Brain microvascular endothelial cell (primary cell): ENCODE data around the gene OLFM3.

ENCODE experiments used
- DNase-seq: peaks from one replicate; pipeline ENCODE4 v3.0.0-alpha.2; 2020
- H3K27ac ChIP-seq: fragments of 250-450 bp; sonication (Bioruptor Pico); 2 replicates; pipeline ENCODE4 v1.5.1; 2020; ENCODE audit warnings: mild to moderate bottlenecking, moderate library complexity
- H3K27me3 ChIP-seq: fragments of 250-450 bp; sonication (Bioruptor Pico); replicated peaks from 2 replicates; pipeline ENCODE4 v1.5.1; 2020; ENCODE audit warnings: mild to moderate bottlenecking
- H3K36me3 ChIP-seq: fragments of 250-450 bp; sonication (Bioruptor Pico); replicated peaks from 2 replicates; pipeline ENCODE4 v1.5.1; 2020; ENCODE audit warnings: mild to moderate bottlenecking
- H3K4me3 ChIP-seq: 2 replicates; pipeline ENCODE4 v1.5.1; 2011; ENCODE audit warnings: low read depth, mild to moderate bottlenecking, control low read depth, low read length, moderate library complexity
- in situ Hi-C: cut with HindIII; loops from 2 replicates; pipeline ENCODE4 v1.10.0; 2017; ENCODE audit warnings: low sequenced_read_pairs, low pct_ligation_motif_present
- TF ChIP-seq, protein P1 (sequence below): IDR thresholded peaks from 2 replicates; pipeline ENCODE4 v1.5.1; 2011; ENCODE audit warnings: low read depth, mild to moderate bottlenecking, moderate library complexity, low read length, control low read depth, inconsistent platforms; ENCODE audit errors: missing control alignments

Gene OLFM3

DNA sequence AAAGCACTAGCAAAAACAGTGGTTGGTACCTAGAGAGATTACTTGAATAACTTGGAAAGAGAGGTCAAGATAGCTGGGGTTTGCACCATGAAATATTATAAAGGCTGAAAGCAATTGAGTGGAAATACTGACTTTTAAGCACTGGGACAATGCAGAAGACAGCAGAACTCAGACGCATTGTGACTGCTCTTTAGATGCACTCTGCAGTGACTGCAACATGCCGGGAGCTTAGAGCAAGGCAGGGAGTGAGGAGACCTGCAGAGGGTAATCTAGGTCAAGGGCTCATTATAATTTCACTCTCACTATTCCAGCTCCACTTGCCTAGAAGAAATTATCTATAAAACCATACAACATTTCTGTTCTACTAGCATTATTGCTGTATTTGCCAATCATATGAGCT lies 36.6 kb downstream of the OLFM3 start:
- no peaks in the 10 kb centered on the region for H3K36me3 ChIP-seq
- in situ Hi-C loops: no loop called here
- TF ChIP-seq, protein P1, sequence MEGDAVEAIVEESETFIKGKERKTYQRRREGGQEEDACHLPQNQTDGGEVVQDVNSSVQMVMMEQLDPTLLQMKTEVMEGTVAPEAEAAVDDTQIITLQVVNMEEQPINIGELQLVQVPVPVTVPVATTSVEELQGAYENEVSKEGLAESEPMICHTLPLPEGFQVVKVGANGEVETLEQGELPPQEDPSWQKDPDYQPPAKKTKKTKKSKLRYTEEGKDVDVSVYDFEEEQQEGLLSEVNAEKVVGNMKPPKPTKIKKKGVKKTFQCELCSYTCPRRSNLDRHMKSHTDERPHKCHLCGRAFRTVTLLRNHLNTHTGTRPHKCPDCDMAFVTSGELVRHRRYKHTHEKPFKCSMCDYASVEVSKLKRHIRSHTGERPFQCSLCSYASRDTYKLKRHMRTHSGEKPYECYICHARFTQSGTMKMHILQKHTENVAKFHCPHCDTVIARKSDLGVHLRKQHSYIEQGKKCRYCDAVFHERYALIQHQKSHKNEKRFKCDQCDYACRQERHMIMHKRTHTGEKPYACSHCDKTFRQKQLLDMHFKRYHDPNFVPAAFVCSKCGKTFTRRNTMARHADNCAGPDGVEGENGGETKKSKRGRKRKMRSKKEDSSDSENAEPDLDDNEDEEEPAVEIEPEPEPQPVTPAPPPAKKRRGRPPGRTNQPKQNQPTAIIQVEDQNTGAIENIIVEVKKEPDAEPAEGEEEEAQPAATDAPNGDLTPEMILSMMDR: no peak

DNA sequence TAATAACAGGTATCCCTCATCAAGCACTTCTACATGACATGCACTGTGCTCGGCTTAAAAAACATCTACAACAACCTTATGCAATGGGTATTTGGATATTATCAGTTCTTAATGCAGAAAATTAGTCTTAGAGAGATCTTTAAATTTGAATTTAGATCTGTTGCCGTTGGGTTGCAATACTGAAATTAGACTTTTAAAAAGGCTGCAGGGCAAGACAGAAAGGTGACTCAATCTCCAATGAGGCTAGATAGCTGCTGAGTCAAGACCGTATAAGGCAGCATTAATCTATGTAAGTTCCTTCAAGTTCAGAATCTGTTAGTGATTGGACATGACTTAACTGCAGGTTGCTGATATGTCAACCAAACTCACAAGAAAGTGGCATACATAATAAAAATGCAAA lies 37.3 kb downstream of the OLFM3 start:
- TF ChIP-seq, protein P1: no peak
- in situ Hi-C loops: no loop called here
- Histone ChIP-seq H3K27ac (no peak overlapping the region), H3K4me3 (no peak overlapping the region), H3K27me3 (no peaks in the 10 kb centered on the region), H3K36me3 (no peaks in the 10 kb centered on the region)
- no peak for DNase-seq

More for the DNA sequence above, 36.6 kb downstream of the OLFM3 start:
- no peaks in the 10 kb centered on the region for H3K27me3 ChIP-seq
- no peak overlapping the region for H3K27ac ChIP-seq
- DNase-seq: no peak
- no peak overlapping the region for H3K4me3 ChIP-seq

- DNase-seq: no peak
- Histone ChIP-seq H3K4me3 (no peak overlapping the region), H3K36me3 (no peaks in the 10 kb centered on the region), H3K27me3 (no peaks in the 10 kb centered on the region), H3K27ac (no peak overlapping the region)
- in situ Hi-C loops: no loop called here
- TF ChIP-seq, protein P1: no peak
These were observed 39.0 kb downstream of the OLFM3 start for GRCh38 chr1:101957771-101958170.

GRCh38 chr1:101953623-101954022 lies 43.1 kb downstream of the OLFM3 start:
- in situ Hi-C loops: no loop called here
- Histone ChIP-seq H3K36me3 (no peaks in the 10 kb centered on the region), H3K27me3 (no peaks in the 10 kb centered on the region), H3K27ac (no peak overlapping the region), H3K4me3 (no peak overlapping the region)
- DNase-seq: no peak
- TF ChIP-seq, protein P1: no peak

DNA sequence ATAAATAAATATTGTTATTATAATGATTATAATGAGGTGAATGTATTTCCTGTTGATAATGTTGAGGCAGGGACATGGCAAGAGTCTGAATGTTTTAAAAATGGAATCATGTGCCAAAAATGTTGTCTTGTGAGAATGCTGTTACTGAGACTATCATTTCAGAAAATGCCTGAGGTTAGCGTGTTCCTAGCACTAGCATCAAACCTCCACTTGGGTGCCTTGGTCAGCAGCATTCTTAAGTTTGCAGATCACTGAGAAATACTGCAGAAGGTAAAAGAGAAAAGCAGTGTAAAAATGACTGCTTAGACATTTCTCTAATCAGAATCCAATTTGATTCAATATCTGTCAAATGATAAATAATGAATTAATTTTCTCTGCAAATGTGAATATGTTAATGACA lies 50.8 kb downstream of the OLFM3 start:
- H3K4me3 ChIP-seq: no peak overlapping the region
- TF ChIP-seq, protein P1: no peak
- H3K36me3 ChIP-seq: no peaks in the 10 kb centered on the region
- H3K27ac ChIP-seq: no peak overlapping the region
- in situ Hi-C loops: no loop called here
- DNase-seq: no peak
- H3K27me3 ChIP-seq: no peaks in the 10 kb centered on the region

DNA sequence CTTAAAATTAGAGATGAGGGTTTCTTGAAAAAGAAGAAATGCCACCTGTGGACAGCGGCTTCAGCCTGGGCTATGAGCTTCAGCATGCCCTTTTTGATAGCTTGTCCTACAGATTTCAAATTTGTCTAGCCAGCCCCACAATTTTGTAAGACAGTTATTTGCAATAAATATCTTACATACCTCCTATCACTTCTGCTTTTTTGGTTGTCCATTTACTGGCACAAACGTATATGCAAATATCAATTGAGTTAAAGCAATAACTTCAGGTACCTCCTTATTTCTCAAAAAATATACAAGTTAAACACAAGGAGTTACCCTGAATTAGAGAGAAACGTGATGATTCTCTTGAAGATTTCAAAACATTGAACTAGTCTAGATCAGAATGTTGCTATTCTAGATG lies 53.5 kb downstream of the OLFM3 start:
- Histone ChIP-seq H3K36me3 (no peaks in the 10 kb centered on the region), H3K27me3 (no peaks in the 10 kb centered on the region), H3K4me3 (no peak overlapping the region), H3K27ac (no peak overlapping the region)
- in situ Hi-C loops: no loop called here
- TF ChIP-seq, protein P1: no peak
- DNase-seq: no peak
